HG02678 (cell line): Measurements from ENCODE around the gene DLG3.

Experiments used
- ATAC-seq: cut with Tn5 transposase; IDR thresholded peaks from one replicate; pipeline ENCODE4 v1.9.1; 2021; ENCODE audit warnings: mild to moderate bottlenecking, moderate library complexity; ENCODE audit not compliant: unreplicated experiment

The DLG3 gene

GRCh38 chrX:70476166-70476933 is 31.7 kb downstream of the DLG3 start:
- no peak for ATAC-seq

GRCh38 chrX:70476934-70477733 is 32.5 kb downstream of the DLG3 start:
- no peak for ATAC-seq

- ATAC-seq, result no peak
Measured at GRCh38 chrX:70477734-70478075, 33.1 kb downstream of the DLG3 start.

GRCh38 chrX:70478526-70479245 is 34.1 kb downstream of the DLG3 start:
- ATAC-seq, result no peak

- no peak for ATAC-seq
Measured at GRCh38 chrX:70479247-70479921, 34.7 kb downstream of the DLG3 start.

- no peak for ATAC-seq
Measured at GRCh38 chrX:70479922-70480659, 35.5 kb downstream of the DLG3 start.

GRCh38 chrX:70480660-70481018 is 36.0 kb downstream of the DLG3 start:
- no peak for ATAC-seq

- ATAC-seq, result no peak
Measured at GRCh38 chrX:70481471-70482270, 37.0 kb downstream of the DLG3 start.

- ATAC-seq, result no peak
Measured at GRCh38 chrX:70482300-70482699, 37.7 kb downstream of the DLG3 start.

GRCh38 chrX:70485466-70485865 is 40.8 kb downstream of the DLG3 start:
- no peak for ATAC-seq

GRCh38 chrX:70488856-70489255 is 44.2 kb downstream of the DLG3 start:
- no peak for ATAC-seq

GRCh38 chrX:70494441-70494840 is 49.8 kb downstream of the DLG3 start:
- ATAC-seq, result no peak

GRCh38 chrX:70496491-70496890 is 51.9 kb downstream of the DLG3 start:
- no peak for ATAC-seq

- ATAC-seq, result no peak
Measured at GRCh38 chrX:70497026-70497425, 52.4 kb downstream of the DLG3 start.

GRCh38 chrX:70498129-70498528 is 53.5 kb downstream of the DLG3 start:
- no peak for ATAC-seq

- ATAC-seq, result no peak
Measured at GRCh38 chrX:70500826-70501225, 56.2 kb downstream of the DLG3 start.

- no peak for ATAC-seq
Measured at GRCh38 chrX:70504772-70505450, 60.3 kb downstream of the DLG3 start.

- ATAC-seq, result no peak
Measured at GRCh38 chrX:70505451-70505841, 60.8 kb downstream of the DLG3 start.

- peak; percentile 40 for ATAC-seq
Measured at GRCh38 chrX:70508296-70508911, 63.8 kb downstream of the DLG3 start.
